Prostate gland (tissue), 2 donors: ENCODE measurements around the gene MCM7.

ENCODE experiments used
- POLR2A ChIP-seq: fragments of 450-650 bp; IDR thresholded peaks from one replicate; pipeline ENCODE4 v1.6.1; 2016; ENCODE audit warnings: antibody characterized with exemption, mild to moderate bottlenecking
- POLR2AphosphoS5 ChIP-seq: sonication (generic); formaldehyde crosslinking; IDR thresholded peaks from one replicate; pipeline ENCODE4 v1.6.1; 2017; ENCODE audit warnings: antibody characterized with exemption
- TF ChIP-seq, protein P1 (sequence below), 4 experiments: fragments of 200-600 bp in 2 of 4; fragments of 450-650 bp in 2 of 4; sonication (generic) in 2 of 4; IDR thresholded peaks; 1 replicate in 3 of 4; 2 replicates in 1 of 4; pipeline ENCODE4 v1.5.1; 2016 to 2019; ENCODE audit warnings: antibody characterized with exemption in 4 of 4, mild to moderate bottlenecking in 2 of 4, moderate library complexity in 2 of 4

DNA sequence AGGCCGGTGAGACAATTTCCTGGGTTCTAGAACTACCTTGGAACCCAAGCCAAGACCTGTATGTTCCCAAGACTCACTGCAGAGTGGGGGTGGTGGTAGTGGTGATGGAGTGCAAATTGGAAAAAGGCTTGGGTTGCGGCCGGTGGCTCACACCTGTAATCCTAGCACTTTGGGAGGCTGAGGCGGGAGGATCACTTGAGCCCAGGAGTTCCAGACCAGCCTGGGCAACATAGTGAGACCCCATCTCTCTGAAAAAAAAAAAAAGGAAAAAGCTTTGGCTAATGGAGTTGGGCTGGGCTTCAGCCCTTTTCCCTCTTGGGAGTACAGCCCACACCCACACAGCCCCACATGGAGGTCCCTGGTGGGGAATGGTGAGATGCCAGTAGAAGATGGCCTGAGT, 4.3 kb upstream of the MCM7 start:
- TF ChIP-seq, protein P1, sequence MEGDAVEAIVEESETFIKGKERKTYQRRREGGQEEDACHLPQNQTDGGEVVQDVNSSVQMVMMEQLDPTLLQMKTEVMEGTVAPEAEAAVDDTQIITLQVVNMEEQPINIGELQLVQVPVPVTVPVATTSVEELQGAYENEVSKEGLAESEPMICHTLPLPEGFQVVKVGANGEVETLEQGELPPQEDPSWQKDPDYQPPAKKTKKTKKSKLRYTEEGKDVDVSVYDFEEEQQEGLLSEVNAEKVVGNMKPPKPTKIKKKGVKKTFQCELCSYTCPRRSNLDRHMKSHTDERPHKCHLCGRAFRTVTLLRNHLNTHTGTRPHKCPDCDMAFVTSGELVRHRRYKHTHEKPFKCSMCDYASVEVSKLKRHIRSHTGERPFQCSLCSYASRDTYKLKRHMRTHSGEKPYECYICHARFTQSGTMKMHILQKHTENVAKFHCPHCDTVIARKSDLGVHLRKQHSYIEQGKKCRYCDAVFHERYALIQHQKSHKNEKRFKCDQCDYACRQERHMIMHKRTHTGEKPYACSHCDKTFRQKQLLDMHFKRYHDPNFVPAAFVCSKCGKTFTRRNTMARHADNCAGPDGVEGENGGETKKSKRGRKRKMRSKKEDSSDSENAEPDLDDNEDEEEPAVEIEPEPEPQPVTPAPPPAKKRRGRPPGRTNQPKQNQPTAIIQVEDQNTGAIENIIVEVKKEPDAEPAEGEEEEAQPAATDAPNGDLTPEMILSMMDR (IDR thresholded peaks at IDR 0.05) = no peak
- no peak for TF ChIP-seq POLR2A
- no peak for TF ChIP-seq POLR2AphosphoS5
